Measurements from ENCODE around the gene TSPAN9.

DNA sequence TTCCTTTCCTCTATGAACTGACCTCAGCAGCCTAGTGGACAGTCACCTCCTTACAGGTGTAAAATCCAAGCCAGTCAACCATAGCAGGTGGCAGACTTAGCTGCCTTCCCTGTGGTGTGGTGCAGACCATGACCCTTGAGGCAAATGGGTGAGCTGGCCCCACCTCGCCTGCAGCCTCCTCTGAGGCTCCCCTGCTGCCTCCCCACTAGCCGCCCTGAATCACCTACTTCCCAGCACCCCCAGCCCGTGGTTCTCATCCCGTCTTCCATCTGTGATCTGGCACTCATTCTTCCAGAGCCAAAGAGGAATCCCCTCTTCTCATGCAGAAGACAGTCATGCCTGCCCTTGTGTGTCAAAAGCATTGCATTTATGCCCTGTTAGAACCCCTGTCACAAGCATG, 34.4 kb upstream of the TSPAN9 start:
- no peak for TF ChIP-seq POLR2A (IDR thresholded peaks at IDR 0.05; ENCODE audit: low read length)
- no peak for TF ChIP-seq SMC3 (IDR thresholded peaks at IDR 0.05)
- TF ChIP-seq, protein P1, sequence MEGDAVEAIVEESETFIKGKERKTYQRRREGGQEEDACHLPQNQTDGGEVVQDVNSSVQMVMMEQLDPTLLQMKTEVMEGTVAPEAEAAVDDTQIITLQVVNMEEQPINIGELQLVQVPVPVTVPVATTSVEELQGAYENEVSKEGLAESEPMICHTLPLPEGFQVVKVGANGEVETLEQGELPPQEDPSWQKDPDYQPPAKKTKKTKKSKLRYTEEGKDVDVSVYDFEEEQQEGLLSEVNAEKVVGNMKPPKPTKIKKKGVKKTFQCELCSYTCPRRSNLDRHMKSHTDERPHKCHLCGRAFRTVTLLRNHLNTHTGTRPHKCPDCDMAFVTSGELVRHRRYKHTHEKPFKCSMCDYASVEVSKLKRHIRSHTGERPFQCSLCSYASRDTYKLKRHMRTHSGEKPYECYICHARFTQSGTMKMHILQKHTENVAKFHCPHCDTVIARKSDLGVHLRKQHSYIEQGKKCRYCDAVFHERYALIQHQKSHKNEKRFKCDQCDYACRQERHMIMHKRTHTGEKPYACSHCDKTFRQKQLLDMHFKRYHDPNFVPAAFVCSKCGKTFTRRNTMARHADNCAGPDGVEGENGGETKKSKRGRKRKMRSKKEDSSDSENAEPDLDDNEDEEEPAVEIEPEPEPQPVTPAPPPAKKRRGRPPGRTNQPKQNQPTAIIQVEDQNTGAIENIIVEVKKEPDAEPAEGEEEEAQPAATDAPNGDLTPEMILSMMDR (IDR thresholded peaks at IDR 0.05): no peak
- TF ChIP-seq EP300 (IDR thresholded peaks at IDR 0.05): no peak
- no peak for TF ChIP-seq ESRRA (IDR thresholded peaks at IDR 0.05; ENCODE audit: borderline replicate concordance, low read length)
- TF ChIP-seq CHD2 (IDR thresholded peaks at IDR 0.05; ENCODE audit: low read length, partially characterized antibody): no peak
- TF ChIP-seq HDAC2 (IDR thresholded peaks at IDR 0.05): no peak
